Measurements from ENCODE around the gene ZNF750. TPM values are rescaled to one million over a fixed set of nuclear protein-coding genes. Genes with fewer than 3 reads are reported as not detected.

ZNF750 gene
- total RNA-seq, 4 donors from 2014 or later, result not detected

DNA sequence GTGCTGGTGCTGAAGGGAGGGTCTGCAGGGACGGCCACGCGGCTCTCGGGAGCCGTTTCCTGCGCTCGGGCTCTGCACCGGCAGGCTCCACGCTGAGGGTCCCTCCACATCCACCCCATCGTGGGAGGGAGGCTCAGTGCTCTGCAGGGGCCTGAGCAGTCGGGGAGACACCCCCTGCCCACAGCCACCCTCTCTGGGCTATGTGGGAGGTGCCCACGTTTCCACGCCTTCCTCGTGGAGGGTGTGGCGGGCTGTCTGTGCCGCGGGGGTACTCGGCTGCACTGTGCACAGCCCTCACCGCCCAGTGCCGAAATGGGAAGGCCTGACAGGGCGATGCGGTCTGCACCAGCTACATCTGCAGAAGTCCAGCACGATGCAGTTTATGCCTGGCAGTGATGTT is 25.5 kb upstream of the ZNF750 start:
- H3K36me3 ChIP-seq, result no peaks in the 10 kb centered on the region
- no peaks in the 10 kb centered on the region for H3K9me3 ChIP-seq
- in situ Hi-C loops (cut with MboI; ENCODE audit: low pct_ligation_motif_present in 1 of 4, low pct_unique_long_range_greater_than_20kb in 1 of 4, low sequenced_read_pairs in 3 of 4) (no loop called here), intact Hi-C loops (cut with DNase I; ENCODE audit: low total_unique reads) (no loop called here)
- H3K27me3 ChIP-seq, result no peaks in the 10 kb centered on the region
- no peak for DNase-seq
- TF ChIP-seq, protein P1, sequence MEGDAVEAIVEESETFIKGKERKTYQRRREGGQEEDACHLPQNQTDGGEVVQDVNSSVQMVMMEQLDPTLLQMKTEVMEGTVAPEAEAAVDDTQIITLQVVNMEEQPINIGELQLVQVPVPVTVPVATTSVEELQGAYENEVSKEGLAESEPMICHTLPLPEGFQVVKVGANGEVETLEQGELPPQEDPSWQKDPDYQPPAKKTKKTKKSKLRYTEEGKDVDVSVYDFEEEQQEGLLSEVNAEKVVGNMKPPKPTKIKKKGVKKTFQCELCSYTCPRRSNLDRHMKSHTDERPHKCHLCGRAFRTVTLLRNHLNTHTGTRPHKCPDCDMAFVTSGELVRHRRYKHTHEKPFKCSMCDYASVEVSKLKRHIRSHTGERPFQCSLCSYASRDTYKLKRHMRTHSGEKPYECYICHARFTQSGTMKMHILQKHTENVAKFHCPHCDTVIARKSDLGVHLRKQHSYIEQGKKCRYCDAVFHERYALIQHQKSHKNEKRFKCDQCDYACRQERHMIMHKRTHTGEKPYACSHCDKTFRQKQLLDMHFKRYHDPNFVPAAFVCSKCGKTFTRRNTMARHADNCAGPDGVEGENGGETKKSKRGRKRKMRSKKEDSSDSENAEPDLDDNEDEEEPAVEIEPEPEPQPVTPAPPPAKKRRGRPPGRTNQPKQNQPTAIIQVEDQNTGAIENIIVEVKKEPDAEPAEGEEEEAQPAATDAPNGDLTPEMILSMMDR (IDR thresholded peaks at IDR 0.05), result no peak
- no peak for TF ChIP-seq POLR2A (IDR thresholded peaks at IDR 0.05)
- TF ChIP-seq POLR2AphosphoS5 (IDR thresholded peaks at IDR 0.05), result no peak
- no peak for TF ChIP-seq EP300 (IDR thresholded peaks at IDR 0.05; ENCODE audit: low read depth)
- peaks cover 6 to 35% (median 11%) of the 10 kb centered on the region in 4 donors for H3K4me1 ChIP-seq
- 81% methylated on average over 23 of the region's 23 CpGs; no CpG with 5 or more reads in 1 of the 2 donors for WGBS, 2 donors (ENCODE audit: low coverage in 1 of 2)
- H3K4me3 ChIP-seq, result no peak overlapping the region
- peak overlapping the region in 2 of 4 donors; percentile 54 to 67 for H3K27ac ChIP-seq

DNA sequence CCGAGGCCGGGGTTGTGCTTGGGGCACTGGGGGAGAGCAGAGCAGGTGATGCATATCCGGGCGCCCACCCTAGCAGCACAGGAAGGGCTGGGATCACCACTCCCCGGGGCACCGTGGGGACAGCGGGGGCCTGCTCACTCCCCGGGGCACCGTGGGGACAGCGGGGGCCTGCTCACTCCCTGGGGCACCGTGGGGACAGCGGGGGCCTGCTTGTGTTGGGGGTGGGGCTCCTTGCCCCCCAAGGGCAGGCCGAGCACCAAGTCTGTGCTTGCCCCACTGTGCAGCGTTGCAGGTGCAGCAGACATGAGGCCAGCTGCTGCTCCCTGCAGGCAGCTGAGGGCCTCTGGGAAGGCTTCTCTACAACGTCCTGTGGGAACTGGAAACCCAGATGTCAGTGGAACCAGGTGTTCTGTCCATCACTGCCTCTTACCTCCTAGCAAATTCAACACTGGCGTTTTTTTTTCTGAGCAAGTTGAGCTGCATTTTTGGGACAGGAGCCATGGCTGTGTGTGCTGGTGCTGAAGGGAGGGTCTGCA is 25.0 kb upstream of the ZNF750 start:
- 67% methylated on average over 13 of the region's 16 CpGs; no CpG with 5 or more reads in 1 of the 2 donors for WGBS, 2 donors (ENCODE audit: low coverage in 1 of 2)
- DNase-seq, result no peak
- H3K9me3 ChIP-seq, result no peaks in the 10 kb centered on the region
- TF ChIP-seq POLR2AphosphoS5 (IDR thresholded peaks at IDR 0.05), result no peak
- no peak for TF ChIP-seq POLR2A (IDR thresholded peaks at IDR 0.05)
- TF ChIP-seq, protein P1 (IDR thresholded peaks at IDR 0.05), result no peak
- no peak for TF ChIP-seq EP300 (IDR thresholded peaks at IDR 0.05; ENCODE audit: low read depth)
- no peaks in the 10 kb centered on the region for H3K27me3 ChIP-seq
- peak overlapping the region; percentile 54 to 67 (median 63) for H3K27ac ChIP-seq
- intact Hi-C loops (cut with DNase I; ENCODE audit: low total_unique reads), result no loop called here
- in situ Hi-C loops (cut with MboI; ENCODE audit: low pct_ligation_motif_present in 1 of 4, low pct_unique_long_range_greater_than_20kb in 1 of 4, low sequenced_read_pairs in 3 of 4), result no loop called here
- H3K4me3 ChIP-seq, result no peak overlapping the region
- H3K36me3 ChIP-seq, result no peaks in the 10 kb centered on the region
- peaks cover 6 to 40% (median 13%) of the 10 kb centered on the region in 4 donors for H3K4me1 ChIP-seq

DNA sequence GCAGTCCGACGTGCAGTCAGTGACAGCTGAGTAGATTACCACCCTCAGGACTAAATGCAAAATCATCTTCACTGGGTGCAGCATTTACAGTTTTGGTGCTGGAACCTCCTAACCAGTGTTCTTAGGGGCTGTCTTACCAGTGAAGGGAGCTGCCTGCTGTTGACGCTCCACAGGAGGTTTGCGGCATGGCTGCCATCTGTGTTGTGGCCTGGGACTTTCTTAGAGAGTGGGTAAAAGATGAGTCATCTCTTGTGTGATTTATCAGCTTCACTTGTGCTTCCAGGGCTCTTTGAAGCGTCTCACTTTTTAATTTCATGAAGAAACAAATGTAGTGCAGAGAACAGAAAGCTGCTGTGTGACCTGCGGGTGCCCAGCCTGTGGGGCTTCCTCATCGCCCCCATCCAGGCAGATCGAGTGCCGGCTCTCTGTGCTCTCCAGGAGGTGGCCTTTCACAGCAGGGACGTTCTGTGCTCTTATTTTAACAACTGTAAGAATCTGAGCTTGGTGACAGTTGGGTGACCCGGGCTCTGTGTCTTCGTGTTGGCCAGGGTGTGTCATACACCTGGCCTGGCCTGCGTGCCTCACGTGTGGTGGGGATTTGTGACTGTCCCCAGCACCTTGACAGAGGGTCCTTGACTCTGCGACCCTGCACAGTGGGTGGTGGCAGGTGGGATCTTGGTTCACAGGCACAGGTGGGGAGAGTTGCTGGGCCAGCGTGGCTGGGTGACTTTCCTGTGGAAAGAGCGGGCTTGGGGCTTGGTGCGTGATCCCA is 24.3 kb upstream of the ZNF750 start:
- H3K4me1 ChIP-seq, result peaks cover 6 to 45% (median 15%) of the 10 kb centered on the region in 4 donors
- H3K27me3 ChIP-seq, result no peaks in the 10 kb centered on the region
- peak overlapping the region; percentile 54 to 67 (median 63) for H3K27ac ChIP-seq
- no peaks in the 10 kb centered on the region for H3K9me3 ChIP-seq
- peak; percentile 69 for DNase-seq
- no peak overlapping the region for H3K4me3 ChIP-seq
- 61 to 63% methylated on average over 5 to 18 of the region's 18 CpGs for WGBS, 2 donors (ENCODE audit: low coverage in 1 of 2)
- H3K36me3 ChIP-seq, result no peaks in the 10 kb centered on the region
- in situ Hi-C loops (cut with MboI; ENCODE audit: low pct_ligation_motif_present in 1 of 4, low pct_unique_long_range_greater_than_20kb in 1 of 4, low sequenced_read_pairs in 3 of 4), result no loop called here
- TF ChIP-seq, protein P1 (IDR thresholded peaks at IDR 0.05), result no peak
- TF ChIP-seq POLR2AphosphoS5 (IDR thresholded peaks at IDR 0.05), result peak in 2 of 3 donors; percentile 29 to 47
- intact Hi-C loops (cut with DNase I; ENCODE audit: low total_unique reads), result no loop called here

DNA sequence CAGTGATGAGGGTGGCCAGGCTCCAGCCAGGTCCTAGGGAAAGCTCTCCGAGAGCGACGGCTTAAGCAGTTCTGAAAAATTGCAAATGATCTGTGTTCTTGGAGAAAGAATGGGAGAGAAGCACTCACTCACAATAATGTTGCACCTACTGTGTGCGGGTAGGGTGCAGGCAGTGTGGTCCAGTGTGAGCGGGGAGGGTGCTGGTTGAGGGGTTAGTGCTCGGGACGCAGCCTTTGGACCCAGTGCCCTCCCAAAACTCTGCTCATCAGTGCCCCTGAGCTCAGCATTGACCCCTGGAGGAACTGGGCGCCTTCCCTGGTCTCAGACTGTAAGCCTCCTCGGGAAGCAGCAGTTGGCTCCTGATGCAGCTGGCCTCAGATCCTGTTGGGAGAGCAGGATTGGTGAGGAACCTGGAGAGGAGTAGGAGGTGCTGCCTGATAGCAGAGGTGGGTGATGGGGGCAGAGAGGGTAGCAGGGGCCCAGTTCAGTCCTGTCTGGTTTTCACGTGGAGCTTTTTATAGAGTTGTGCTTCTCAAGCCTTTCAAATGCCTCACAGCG is 23.6 kb upstream of the ZNF750 start:
- 86 to 90% methylated on average over 2 to 11 of the region's 11 CpGs for WGBS, 2 donors (ENCODE audit: low coverage in 1 of 2)
- in situ Hi-C loops (cut with MboI; ENCODE audit: low pct_ligation_motif_present in 1 of 4, low pct_unique_long_range_greater_than_20kb in 1 of 4, low sequenced_read_pairs in 3 of 4), result no loop called here
- TF ChIP-seq, protein P1 (IDR thresholded peaks at IDR 0.05), result no peak
- no peak for TF ChIP-seq POLR2A (IDR thresholded peaks at IDR 0.05)
- TF ChIP-seq EP300 (IDR thresholded peaks at IDR 0.05; ENCODE audit: low read depth), result no peak
- TF ChIP-seq POLR2AphosphoS5 (IDR thresholded peaks at IDR 0.05), result no peak
- peak overlapping the region; percentile 54 to 67 (median 63) for H3K27ac ChIP-seq
- intact Hi-C loops (cut with DNase I; ENCODE audit: low total_unique reads), result no loop called here
- H3K9me3 ChIP-seq, result no peaks in the 10 kb centered on the region
- H3K36me3 ChIP-seq, result no peaks in the 10 kb centered on the region
- DNase-seq, result no peak
- no peak overlapping the region for H3K4me3 ChIP-seq
- H3K4me1 ChIP-seq, result peaks cover 6 to 45% (median 15%) of the 10 kb centered on the region in 4 donors
- no peaks in the 10 kb centered on the region for H3K27me3 ChIP-seq

Data from transverse colon (tissue), 4 donors.